Measurements from ENCODE around the gene TANC1.
A peak's percentile ranks its signal among the peaks of the same experiment; 100 is the strongest.

Gene TANC1

DNA sequence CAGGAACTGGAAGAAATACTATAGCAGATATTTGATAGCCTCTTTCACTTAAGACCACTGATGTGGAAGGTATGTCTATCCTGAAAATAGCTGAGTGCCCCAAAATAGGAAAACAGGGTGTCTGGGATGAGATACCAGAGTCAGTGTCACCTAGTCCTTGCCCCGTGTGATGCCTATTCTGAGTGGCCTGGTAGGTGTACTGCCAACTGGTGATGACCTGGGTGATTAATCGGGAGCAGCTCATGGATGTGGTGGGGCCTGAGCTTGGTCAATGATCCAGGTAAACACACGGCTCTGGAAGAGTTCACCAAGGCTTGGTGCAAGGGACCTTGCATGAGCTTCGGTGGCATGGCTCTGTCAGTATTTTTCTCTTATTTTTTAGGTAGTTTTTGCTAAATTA is 95.2 kb downstream of the TANC1 start:
- DNase-seq (ENCODE audit: low spot score) = no peak

DNA sequence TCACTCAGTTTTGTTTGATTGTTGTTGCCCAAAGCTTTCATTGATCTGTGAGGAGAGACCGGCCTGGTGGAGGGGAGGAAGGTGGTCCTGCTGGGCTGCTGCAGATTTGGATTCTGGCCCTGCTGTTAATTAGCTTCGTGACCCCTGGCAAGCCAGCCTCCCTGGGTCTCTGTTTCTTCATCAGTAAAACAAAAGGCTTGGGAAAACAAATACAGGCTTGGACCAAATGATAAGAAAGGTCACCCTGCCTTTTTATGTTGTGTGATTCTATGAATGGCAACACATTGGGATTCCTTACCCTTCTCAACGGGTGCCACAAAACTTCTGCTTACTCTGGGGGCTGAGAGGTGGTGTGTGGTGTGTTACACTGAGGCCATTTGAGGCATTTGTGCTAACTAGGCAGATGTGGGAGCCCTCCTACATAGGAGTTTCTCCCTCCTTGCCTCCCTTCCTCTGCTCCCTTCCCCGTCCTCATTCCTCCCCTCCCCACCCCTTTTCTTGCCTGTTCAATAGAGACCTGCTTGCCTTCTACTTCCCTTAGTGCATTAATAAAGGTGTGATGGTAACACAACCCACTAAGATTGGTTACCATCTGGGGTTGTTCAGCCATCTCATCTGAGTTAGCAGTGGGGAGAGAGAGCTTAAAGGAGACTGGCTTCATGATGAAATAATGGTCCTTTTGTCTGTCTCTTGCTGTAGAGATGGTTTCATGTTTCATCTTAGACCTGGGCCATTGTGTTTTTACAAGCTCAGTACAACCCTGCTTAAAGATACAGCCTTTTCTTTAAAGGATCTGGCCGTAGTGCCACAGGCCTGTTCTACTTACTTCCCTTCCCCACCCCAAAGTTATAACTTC is 96.2 kb downstream of the TANC1 start:
- DNase-seq (ENCODE audit: low spot score) = peak; percentile 64

DNA sequence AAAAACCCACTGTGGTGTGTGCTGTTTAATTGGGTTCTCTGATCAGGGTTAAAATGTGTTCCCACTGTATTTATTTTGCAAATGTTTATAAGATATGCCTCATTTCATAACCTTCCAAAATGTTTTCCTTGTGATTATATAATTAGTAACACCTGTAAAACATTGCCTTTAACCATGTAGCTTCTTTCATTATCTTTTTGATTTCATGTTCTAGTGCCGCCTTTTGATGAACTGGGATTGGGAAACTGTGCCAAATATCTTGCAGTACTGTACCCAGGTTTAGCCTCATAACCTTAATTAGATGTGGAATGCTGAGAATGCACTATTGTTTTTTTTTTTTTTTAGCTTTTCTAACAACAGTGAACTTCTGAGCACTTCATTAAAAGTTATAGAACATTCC is 96.9 kb downstream of the TANC1 start:
- no peak for DNase-seq (ENCODE audit: low spot score)

DNA sequence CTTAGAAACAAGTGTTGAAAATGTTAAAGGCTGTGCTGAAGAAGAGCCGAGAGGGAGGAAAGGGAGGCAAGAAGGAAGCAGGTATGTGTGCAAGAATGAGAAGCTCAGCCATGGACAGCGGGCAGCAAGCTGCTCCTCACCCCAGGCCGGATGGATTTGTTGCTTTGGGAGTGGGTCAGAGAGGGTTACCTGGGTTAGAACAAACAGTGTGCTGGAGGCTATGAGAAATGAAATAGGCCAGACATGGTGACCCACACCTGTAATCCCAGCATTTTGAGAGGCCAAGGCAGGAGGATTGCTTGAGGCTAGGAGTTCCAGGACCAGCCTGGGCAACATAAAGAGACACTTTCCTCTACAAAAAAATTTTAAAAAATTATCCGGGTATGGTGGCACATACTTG is 97.5 kb downstream of the TANC1 start:
- no peak for DNase-seq (ENCODE audit: low spot score)

DNA sequence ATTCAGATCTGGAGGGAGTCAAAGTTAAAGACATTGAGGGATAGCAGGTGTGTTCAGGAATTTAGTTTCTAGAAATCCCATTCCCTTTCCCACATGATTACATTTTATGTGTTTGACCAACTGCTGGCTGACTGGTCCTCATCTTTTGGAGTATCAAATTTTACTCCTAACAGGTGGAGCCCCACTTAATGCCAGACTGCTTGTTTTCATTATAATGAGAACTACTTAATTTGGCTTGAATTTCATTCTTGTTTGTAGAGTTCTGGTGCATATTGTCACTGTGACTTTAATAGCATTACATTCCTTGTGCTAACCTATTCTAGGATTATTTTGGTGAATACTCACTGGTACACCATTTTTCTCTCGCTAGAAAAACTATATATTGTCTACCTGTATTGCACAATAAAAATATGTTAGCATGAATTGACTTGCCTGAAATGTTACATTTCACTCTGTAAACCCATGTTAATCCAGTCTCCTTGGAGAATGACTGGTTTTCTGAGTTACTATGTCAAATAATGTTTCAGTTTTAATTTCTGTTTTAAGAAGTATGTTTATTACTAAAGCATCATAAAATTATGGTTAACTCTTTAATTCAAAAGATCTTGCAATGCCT is 98.2 kb downstream of the TANC1 start:
- DNase-seq (ENCODE audit: low spot score) = no peak

DNA sequence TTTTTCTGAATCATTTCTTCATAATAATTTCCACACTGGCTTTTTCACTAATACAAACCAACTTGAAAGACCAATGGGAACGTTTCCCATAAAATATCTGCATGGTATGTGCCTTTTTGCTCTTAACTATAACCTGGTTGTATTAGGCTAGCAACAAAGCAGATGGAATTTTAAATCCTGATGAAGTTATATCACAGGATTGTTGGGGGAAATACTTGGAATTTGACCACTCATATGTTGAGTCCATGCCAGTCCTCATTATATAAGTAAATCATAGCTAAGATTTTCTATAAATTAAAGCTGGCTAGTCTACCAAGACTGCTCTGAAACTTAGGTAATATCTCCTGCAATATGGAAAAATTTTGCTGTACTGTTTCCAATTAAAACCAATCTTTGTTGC is 99.5 kb downstream of the TANC1 start:
- DNase-seq (ENCODE audit: low spot score) = no peak

DNA sequence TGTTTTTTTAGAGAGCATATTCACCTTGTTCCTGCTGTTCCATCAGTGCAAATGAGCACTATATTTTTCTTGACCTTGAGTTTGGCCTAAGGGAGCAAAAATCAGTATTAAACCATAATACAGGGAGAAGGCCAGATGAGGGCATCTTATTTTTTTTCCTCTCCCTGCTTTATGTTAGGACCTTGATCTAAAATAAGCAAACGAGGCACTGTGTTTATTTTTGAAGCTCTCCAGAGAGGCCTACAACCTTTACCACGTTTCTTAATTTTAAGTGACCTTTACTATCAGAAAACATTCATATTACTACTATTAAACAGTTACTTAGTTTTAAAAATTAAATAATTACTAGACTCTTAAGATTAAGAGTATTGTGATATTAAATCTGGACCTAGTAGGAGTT is 100.8 kb downstream of the TANC1 start:
- no peak for DNase-seq (ENCODE audit: low spot score)

DNA sequence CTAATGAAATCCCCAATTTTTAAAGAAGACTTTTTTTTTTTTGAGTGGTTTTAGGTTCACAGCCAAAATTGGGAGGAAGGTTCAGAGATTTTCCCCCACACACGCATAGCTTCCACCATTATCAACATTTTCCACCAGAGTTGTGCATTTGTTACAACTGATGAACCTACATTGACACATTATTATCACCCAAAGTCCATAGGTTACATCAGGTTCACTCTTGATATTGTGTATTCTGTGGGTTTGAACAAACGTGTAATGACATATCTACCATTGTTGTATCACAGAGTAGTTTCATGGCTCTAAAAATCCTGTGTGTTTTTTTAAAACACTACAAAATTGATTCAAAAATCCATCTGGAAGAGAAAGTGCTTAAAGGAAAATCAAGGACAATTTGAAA is 101.8 kb downstream of the TANC1 start:
- DNase-seq (ENCODE audit: low spot score) = no peak

DNA sequence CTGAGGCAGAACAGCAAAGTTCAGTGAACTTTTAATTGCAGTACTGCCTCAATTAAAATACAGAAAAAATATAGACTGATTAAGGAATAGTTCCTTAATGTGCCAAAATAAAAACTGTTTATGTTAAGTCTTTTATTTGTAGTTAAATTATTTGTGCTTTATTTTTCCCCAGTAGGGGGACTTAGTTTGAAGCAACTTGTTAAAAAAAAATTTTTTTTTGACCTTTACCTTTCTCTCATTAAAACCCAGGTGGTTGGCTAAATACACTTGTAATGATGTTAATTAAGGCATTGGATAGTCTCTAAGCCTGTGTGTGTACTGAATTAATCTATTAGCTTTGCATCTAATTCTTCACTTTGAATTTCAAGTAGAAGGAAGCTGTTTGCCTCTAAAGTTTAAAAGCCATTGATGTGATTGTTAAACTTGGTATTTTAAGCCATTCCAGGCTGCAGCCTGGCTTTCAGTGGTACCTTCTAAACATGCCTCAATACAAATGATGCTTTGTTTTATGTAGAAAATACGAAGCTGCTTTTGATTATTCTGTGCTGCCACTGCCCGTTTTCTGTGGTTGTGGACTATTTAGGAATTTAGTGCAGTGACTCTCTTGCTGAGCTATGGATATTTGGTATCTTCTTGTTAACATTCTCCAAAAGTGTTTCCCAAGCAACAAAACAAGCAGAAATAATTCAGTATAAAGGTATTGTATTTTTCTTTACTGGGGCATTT is 102.9 kb downstream of the TANC1 start:
- DNase-seq (ENCODE audit: low spot score) = no peak

DNA sequence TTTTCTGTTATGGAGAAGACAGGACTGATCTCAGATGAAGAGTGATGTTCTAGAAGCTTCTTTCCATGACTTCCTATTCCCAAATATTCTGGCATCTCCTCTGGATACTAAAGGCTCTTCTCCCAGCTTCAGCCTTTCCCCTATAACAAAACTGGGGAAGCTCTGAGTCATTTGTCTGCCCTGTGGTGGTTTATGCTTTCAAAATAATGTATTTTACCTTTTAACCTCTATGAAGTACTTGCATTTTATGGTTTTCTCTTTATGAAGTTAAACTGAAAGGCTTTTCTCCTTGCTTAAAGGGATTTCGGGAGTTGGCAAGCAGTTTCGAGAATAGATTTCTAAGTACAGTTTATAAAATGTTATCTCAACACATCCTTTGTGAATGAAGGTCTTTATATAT is 104.4 kb downstream of the TANC1 start:
- no peak for DNase-seq (ENCODE audit: low spot score)

DNA sequence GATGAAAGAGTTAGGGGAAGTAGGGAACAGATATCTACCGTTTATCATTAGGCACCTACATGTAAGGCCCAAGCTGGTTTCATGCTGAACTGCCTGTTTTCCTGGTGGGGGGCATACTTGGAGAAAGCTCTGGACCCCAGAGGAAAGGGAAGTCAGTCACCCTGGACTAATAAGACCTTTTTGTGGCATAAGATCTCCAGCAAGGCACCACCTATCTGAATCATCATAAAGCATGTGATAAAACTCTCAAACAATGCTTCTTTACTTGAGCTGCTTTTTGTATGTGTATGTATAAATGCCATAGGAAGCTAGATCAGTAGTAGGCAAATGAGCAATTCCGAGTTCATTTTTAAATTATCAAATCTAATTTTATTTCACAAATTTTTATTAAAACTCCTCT is 104.8 kb downstream of the TANC1 start:
- DNase-seq (ENCODE audit: low spot score) = no peak

DNA sequence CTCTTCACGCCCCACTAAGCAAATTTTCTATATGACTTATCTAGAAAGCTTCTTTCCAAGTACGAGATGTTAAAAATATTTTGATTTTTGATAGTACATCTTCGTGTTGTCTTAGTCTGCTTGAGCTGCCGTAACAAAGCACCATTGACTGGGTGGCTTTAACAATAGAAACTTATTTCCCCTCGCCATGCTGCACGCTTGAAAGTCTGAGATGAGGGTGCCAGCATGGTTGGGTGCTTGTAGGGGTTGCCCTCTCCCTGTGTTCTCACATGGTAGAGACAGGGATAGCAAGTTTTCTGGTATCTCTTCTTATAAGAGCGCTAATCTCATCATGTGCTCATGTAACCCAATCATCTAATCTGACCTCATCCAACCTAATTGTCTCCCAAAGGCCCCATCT is 106.2 kb downstream of the TANC1 start:
- no peak for DNase-seq (ENCODE audit: low spot score)

DNA sequence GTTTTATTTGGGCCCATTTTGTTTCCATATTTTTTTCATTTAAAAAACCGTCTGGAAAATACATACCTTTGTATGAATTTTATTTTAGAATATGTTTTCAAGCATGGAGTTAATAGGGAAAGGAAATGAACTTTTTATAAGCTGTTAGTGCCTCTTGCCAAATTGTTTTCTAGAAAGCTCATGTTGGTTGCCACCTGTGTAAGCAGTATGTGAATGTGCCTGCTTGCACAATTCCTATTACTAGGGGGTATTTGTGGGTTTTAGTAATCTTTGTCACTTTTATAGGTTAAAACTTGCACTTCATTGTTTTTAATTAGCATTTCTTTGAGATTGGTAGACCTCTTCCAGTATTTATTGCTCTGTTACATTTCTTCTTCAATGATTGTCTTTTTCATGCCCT is 107.3 kb downstream of the TANC1 start:
- no peak for DNase-seq (ENCODE audit: low spot score)

DNA sequence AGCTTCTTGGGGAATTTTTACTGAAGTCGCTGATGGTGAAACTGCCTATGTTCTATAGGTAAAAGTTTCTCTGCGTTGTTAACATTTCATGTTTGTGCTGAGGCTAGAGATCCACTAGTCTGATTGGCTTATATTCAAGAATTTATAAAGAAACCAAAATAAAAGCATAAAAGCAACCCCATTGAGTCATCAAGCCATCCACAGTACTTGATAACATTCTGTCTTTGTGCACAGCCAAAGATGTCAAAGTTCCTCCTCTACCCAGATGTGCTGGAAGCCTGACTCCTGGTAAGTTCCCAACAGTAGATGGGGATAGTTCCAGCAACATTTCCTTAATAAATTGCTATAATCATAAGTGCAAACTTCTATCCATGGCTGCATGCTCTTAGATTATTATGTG is 107.8 kb downstream of the TANC1 start:
- DNase-seq (ENCODE audit: low spot score) = no peak

DNA sequence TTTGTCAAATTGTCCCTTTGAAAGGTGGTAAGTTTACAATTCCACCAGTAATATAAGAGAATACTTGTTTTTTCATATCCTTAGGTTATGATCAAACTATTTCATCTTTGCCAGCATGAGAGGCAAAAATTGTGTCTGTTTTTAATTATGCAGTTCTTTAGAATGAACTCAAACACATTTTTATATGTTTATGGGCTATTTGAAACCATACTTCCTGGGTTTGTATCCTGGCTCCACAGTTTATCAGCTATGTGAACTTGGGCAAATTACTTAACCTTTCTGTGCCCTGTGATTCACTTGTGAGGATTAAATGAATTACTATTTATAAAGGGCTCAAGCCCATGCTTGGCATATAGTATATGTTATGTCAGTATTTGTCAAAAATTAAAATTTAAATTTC is 109.4 kb downstream of the TANC1 start:
- no peak for DNase-seq (ENCODE audit: low spot score)

DNA sequence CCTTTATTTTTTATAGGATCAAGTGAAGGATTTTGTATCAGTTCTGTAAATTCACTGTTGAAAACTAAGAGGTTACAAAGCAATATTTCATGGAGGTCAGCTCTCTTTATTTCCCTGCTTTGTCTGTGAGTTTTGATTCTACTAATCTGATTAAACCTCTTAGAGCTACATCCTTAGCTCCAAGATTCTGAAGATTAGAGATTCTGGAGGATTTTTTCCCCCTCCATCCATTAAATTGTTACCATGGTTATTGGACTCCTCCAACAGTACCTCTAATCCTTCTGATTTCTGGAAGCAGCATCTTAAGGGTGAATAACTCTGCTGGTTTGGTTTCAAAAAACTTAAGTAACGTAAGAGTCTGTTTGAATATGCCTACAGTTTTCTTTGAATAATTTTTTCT is 110.0 kb downstream of the TANC1 start:
- DNase-seq (ENCODE audit: low spot score) = no peak

DNA sequence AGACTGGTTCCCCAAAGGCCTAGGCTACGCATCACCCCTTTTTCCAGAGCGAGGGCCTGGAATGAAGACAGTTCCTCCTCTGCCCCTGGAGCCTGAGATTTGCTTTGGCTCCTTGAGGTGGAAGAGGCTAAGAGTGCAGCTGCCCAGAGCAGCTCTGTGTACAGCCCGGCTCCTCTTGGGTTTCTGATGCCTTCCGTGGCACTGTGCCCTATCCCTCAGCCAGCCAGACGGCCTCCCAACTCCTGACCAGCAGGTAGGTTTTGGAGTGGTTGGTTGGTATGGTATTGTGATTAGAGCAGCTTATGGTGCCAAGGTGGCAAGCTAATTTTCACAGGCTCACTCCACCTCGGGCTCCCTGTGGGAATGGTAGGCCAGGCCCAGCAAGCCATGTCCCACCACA is 112.2 kb downstream of the TANC1 start:
- DNase-seq (ENCODE audit: low spot score) = no peak

DNA sequence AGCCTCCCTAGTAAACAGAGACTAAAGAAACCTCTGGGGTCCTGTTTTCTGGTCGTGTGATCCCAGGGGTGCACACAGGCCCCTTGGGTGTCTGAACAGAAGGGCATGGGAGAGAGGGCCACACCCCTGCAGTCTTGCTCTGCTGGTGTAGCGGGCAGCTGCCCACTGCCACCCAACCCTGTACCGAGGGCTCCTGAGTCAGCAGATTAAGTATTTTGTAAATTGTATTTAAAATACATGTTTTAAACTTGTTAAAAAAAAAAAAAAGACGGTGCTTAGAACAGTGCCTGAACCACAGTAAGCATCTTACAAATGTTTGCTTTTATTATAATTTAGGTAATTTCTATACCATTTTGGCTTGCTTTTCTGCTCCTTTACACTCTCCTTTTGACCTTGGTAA is 113.7 kb downstream of the TANC1 start:
- no peak for DNase-seq (ENCODE audit: low spot score)

DNA sequence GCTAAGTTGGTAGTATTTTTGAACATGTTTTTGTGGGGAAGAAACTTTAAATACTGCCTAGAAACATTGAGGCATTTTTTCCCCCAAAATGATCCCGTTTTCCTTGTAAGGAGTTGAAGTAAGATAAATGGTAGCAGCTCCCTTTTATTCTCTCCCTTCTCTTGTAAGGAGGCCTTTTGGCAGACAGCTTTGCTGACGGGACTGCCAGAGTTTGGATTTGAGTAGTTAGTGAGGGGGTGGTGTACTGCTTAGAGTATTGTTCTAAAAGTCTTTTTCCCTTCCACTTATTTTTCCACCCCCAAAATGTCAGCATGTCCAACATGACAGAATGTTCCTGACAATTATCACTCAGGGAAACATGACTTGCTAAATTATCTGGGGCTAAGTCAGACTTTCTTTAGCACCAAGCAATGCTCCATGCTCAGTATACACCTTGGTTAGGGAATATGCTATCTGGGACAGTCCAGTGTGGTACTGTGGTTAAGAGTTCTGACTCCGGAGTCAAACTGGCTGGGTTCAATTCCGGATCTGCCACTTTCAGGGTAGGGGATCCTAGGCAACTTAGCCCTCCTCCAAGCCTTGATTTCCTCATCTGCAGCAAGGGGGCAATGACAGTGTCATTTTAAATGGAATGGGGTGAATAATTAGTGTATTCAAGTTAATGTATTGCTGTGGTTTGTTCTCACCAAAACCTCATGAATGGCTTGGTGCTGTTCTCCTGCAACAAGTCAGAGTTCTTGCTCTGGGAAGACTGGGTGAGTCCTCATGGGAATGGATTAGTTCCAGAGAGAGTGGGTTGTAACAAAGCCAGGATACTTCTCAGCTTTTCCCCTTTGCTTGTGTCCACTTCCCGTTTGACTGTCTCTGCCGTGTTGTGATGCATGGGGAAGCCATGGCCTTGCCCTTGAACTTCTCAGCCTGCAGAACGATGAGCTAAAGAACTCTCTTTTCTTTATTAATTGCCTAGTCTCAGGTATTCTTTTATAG is 116.2 kb downstream of the TANC1 start:
- no peak for DNase-seq (ENCODE audit: low spot score)

DNA sequence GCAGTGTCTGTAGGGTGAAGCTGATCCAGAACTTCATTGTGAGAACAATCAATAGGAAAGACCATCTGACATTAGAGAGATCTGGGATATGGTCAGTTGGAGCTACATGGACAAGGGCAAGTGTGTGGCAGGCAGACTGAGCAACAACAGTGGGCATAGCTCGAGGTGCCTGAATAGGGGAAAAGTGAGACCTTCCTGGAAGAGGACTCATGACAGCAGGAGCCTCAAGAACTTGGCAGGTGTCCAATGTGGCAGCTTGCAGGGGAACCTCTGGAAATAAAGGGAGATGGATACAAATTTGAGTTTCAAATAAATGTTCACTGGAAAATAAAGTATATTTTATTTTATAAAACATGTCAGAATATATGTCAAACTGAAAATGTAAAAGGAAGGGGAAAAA is 117.9 kb downstream of the TANC1 start:
- no peak for DNase-seq (ENCODE audit: low spot score)

DNA sequence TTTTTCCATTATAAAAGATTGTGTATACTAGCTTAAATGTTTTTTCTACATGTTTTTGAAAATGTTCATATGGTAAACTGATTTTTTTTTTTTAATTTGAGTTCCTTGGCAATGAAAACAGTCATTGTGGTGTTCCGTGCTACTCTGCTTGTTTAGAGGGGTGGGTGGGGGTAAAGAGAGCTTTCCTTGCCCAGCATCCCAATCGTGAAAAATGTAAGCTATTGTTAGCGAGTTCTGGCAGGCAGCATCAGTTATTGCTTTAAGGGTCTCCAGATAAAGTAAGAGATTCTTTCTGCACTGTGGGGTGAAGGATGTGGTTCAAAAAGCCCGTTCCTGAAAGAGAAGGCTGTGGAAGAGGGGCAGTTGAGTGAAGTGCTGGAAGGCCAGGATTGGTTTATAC is 118.4 kb downstream of the TANC1 start:
- DNase-seq (ENCODE audit: low spot score) = no peak

DNA sequence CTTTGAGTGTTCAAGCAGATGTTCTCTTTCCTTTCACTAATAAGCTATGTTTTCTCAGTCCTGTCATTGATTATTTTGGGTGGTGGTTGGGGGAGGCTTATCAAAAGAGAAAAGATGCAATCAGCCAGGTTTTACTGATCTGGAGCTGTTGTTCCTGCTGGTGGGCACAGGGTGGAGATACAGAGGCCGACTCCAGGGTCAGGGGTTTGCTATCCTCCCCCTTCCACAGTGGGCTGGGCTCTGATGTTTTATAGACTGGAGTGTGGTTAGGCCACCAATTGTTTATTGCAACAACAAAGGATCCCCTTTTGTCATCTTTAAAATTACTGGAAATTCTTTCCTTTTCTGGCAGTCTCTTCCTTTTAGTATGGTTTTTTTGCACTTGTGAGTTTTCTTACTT is 120.5 kb downstream of the TANC1 start:
- DNase-seq (ENCODE audit: low spot score) = peak; percentile 39
